KG1 (cell line): ENCODE results near the gene DCXR.
"Not testable (repeated sequence)": the region's sequence is repeated elsewhere in the genome, so short reads cannot be mapped to it uniquely, and the experiment has no call there.

ENCODE experiments used
- DNase-seq: peaks from one replicate; lab custom pipeline; 2025; lab: John Stamatoyannopoulos, UW

DCXR gene

GRCh38 chr17:82039695-82040299 is 2.3 kb upstream of the DCXR start:
- no peak for DNase-seq

GRCh38 chr17:82038796-82039409 is 1.4 kb upstream of the DCXR start:
- DNase-seq = not testable (repeated sequence)

- DNase-seq = no peak
These were observed 345 bp upstream of the DCXR start for GRCh38 chr17:82037889-82038195.

DNA sequence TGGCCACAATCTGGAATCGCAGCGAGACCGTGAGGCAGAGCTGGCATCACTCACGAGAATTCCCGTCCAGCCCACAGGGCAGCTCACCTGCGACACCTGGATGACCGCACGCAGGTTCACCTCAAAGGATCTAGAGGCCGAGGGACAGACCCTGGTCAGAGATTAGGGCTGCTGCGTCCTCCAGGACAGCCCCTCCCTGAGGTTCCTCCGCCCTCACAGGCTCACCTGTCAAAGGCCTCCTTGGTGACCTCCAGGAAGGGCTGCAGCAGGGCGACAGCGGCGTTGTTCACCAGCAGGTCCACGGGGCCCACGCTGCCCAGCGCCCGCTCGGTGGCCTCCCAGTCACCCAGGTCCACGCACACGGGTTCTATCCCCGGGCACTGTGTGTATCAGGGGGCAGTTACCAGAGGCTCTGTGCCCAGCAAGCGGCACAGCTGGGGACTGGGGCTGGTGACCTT is 834 bp downstream of the DCXR start:
- DNase-seq = no peak

DNA sequence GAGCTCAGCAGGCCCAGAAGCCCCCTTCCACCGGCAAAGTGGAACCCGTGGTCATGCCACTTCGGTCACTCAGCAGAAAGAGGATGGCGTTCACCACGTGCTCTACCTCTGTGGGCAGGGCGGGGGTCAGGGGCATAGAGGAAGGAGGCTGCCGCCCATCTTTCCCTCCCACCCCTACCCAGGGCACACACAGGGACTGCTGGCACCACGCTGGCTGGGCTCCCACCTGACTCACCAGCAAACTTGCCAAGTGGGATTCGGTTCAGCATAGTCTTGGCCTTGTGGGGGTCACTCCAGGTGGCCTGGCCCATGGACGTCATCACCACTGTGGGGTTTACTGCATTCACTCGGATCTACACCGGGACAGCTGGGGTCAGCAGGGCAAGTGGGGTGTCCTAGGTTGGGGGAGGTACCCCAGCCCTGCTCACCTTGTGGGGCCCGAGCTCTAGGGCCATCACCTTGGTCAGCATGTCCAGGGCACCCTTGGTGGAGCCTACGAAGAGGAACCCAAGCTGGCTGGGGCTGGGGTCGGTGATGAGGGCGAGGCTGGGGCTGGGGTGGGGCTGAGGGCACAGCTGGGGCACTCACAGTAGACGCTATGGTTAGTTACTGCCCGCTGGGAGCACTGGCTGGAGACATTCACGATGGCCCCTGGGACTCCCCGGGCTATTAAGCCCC is 1.4 kb downstream of the DCXR start:
- no peak for DNase-seq

DNA sequence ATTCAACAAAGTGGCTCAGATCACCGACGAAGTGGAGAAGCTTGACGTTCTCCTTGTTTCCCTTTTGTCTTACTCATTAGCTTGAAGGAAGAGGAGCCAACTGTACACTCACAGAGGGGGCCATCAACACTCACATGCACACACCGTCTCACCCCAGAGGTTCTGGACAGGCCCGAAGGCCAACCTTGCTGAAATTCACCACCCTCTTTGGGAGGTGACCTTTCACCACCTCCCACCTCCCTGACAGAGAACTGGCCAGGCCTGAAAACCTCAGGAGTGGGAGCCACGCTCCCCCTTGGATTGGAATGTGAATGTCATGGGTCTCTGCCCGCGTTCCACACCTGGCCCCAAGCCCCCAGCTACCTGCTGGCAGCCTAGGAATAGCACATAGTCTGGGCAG is 2.0 kb downstream of the DCXR start:
- no peak for DNase-seq

DNA sequence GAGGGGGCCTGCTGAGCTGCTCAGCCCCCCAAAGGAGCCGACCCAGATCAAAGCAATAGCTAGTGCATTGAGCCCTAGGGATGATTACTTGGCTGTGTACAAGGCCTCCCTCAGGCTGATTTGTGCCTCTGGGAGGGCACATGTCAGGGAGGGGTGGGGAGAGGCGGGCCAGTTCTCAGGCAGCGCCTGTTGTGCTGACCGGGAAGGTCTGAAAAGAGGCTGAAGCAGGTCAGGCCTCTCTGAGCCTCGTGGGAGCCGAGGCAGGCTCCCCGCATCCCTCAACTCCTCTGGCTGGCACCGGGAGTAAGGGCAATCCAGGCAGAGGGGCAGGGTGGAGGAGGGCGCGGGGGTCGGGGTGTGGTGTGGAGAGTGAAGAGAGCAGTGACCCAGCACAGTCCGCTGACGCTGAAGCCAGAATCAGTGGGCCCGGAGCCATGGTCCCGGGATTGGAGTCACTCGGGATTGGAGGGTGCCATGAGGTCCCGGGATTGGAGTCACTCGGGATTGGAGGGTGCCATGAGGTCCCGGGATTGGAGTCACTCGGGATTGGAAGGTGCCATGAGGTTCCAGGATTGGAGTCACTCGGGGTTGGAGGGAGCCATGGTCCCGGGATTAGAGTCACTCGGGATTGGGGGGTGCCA is 3.0 kb downstream of the DCXR start:
- no peak for DNase-seq

DNA sequence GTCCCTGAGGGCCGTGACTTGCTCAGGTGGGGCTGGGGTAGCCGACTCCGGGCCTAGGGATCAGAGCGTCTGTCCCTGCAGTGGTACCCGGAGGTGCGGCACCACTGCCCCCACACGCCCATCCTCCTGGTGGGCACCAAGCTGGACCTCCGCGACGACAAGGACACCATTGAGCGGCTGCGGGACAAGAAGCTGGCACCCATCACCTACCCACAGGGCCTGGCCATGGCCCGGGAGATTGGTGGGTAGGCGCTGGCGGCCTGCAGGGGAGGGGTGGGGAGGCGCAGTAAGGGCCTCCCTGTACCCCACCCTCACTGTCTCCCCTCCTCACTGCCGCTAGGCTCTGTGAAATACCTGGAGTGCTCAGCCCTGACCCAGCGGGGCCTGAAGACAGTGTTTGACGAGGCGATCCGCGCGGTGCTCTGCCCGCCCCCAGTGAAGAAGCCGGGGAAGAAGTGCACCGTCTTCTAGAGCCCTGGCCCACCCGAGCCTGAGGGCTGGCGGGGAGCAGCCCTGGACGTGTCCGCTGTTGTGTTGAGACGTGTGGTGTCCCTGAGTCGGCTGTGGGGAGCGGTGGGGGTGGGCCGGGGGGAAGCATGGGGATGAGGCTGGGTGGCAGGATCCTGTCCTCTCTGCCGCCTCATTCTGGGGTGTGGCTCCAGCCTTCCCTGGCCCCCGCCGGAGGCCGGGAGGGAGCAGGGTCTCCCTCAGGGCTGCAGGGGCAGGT is 4.0 kb downstream of the DCXR start:
- no peak for DNase-seq

DNA sequence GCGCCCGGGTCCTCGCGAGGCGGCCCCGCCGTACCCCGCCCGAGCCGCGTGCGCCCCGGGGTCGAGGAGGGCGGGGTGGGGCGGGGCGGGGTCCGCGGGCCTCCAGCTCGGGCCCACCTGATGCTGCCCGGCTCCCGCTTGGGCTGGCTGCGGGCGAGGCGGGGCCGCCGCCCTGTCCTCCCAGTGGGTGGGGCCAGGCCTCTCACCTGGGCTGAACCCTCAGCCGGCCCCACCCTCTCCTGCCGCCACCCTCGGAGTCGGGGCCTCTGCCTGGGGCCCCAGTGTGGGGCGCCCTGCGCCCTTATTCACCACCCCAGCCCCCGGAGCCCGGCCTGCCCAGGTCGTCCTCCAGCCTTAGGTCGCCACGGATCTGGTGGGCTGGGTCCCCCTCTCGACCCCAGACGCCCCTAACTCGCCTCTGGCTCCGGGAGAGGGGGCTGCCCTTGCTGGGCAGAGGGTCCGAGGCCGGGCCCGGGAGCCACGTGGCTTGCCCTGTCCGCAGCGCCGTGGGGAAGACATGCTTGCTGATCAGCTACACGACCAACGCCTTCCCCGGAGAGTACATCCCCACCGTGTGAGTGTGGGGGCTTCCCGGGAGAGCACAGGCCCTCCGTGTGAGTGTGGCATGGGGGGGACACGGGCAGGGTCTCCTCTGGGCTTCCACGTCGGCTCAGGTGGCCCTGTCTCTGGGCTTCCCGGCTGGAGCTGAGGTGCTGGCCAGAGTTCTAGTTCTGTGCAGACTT is 5.4 kb downstream of the DCXR start:
- no peak for DNase-seq

DNA sequence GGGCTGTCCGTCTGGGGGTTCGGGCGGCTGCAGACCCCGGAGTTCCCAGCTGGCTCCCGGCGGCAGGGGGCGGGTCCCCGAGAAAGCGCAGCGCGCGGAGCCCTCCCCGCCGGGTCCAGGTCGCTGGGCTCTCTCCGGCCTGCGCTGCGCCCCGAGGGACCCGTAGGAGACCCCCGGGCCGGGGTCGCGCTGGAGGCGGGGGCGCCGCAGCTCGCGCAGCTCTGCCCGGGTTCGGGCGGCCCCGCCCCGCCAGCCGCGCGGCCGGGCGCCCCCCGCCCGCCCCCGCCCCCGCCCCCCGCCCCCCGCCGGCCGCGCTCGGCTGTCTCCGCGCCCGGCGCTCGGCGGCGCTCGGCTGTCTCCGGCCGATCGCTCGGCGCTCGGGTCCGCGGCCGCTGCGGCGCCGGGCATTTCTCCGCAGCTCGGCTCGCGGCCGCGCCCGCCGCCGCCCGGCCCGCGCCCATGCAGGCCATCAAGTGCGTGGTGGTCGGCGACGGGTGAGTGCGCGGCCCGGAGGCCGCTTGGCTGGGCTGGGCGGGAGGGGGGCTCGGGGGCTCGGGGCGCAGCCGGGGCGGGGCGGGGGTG is 6.1 kb downstream of the DCXR start, which contains the start of gene RAC3:
Gene RAC3, plus strand, starts transcription at position 376 of the 582 bp plus-strand sequence. Its CDS starts 84 bp downstream, at position 460.
- DNase-seq = no peak

DNA sequence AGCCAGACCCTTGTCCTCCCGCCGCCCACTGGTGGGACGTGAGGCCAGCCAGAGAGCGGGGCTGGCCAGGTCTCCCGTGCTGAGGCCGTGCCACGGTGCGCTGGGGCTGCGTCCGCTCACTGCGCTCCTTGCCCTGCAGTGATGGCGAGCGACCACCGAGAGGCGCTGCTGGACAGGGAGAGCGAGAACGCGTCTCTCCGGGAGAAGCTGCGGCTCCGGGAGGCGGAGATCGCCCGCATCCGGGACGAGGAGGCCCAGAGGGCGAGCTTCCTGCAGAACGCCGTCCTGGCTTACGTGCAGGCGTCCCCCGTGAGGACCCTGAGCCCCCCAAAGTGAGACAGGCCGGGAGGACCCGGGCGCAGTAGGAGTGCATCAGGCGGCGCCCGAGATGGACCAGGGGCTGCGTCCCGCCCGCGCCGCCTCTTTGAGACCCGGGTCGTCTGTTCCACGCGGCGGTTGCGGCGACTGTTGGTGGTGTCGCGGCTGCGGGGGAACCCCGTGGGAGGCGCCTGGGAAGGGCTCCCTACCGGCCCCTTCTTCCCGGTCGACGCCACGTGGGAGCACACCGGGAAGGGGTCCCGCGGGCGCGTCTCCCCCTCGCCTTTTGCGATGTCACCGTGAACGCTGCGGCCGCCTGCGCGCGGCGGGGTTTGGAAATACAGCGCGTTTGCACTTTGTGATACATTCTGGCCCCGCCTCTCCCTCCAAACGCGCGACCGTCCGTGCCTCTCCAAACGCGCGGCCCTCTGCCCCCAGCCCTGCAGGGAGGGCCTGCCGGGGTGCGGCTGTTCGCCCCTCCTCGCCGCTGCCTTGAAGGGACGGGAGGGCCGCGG is 6.8 kb downstream of the DCXR start:
- DNase-seq = peak; percentile 83

- no peak for DNase-seq
These were observed 7.5 kb downstream of the DCXR start for GRCh38 chr17:82029990-82030469.

DNA sequence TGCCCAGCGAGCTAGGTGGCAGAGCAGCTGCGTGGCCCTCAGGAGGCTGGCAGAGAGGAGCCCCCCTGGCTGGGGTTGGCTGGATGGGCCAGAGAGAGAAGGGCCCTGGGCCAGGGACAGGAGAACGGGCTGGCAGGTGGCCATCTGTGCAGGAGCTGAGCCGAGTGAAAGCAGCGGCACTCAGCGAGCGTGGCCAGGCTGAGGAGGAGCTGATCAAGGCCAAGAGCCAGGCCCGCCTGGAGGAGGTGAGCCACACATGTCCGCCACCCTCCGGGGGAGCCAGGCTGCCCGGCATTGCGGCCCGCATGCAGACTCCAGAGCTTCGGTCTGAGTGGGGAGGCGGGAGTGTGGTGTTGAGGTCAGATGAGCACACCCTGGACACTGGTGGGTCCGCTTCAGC is 8.1 kb downstream of the DCXR start:
- no peak for DNase-seq

- no peak for DNase-seq
These were observed 8.5 kb downstream of the DCXR start for GRCh38 chr17:82028966-82029365.

DNA sequence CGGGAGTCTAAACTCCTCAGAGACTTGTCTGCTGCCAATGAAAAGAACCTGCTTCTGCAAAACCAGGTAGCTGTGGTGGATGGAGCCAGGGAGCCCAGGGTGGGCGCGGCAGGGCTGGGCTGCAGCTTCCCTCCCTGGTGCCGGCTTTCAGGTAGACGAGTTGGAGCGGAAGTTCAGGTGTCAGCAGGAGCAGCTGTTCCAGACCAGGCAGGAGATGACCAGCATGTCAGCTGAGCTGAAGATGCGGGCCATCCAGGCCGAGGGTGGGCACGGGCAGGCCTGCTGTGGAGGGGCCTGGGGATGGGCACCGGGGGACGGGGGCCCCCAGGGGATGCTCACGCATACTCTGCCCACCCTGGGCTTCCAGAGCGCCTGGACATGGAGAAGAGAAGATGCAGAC is 9.3 kb downstream of the DCXR start:
- no peak for DNase-seq

- DNase-seq = no peak
These were observed 11.9 kb downstream of the DCXR start for GRCh38 chr17:82025401-82026107.

DNA sequence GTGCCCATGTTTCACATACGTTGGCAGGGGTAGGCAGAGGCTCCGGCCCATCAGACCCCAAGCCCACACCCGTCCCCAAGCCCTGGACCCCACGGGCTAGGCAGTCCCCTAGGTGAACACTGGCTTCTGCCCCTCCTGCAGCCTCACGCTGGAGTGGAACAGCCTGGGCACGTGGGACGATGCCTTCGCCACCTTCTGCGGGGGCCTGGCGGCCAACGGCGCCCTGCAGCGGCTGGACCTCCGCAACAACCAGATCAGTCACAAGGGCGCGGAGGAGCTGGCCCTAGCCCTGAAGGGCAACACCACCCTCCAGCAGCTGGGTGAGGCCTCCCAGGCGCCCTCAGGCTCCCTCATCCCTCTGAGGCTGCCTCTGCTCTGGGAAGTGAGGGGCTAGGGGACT is 12.6 kb downstream of the DCXR start:
- DNase-seq = no peak

DNA sequence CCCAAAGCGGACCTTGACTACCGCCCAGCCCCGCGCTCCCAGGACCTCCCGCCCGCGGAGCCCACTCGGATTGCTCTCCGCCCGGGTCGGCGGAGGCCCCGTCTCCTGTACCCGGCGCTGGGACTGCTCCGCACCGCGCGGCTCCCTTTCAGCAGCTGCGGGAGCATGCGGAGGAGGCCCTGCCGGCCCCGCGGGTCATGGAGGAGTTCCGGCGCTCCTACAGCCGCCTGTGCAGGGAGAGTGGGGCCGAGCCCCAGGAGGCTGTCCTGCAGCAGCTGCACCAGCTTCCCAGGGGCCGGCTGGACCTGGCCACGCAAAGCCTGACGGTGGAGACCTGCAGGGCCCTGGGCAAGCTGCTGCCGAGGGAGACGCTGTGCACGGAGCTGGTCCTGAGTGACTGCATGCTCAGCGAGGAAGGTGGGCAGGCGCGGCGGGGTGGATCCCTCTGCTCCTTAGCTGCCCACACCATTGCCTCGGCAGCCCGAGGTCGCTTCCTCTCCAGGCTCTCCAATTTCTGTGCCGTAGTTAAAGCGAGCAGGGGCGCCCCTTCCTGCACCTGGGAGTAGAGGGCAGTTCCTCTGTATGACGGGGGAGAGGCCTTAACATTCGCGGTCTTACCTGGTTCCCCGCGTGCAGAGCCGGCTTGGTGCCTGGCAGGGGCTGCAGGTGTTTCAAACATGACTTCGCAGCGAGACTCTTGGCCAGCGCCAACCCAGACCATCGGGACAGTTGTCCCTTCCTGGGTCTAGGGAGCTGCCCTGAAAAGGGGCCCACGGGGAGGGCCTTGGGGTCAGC is 13.9 kb downstream of the DCXR start:
- DNase-seq = peak; percentile 15

GRCh38 chr17:82022981-82023446 is 14.5 kb downstream of the DCXR start, which contains the start of gene LRRC45:
Gene LRRC45 (plus strand): TSS chr17:82023305. CDS start chr17:82023644, 339 bp downstream.
- DNase-seq = peak; percentile 100
